IPS-18a (cell line): Measurements from ENCODE around the gene IQSEC3.

Experiments used
- H3K27ac ChIP-seq: one replicate; pipeline ENCODE4 v1.5.1; 2013; ENCODE audit warnings: low read length
- H3K27me3 ChIP-seq: one replicate; pipeline ENCODE4 v1.6.1; 2013; ENCODE audit warnings: mild to moderate bottlenecking, low read length; ENCODE audit not compliant: control insufficient read depth, insufficient read depth
- H3K36me3 ChIP-seq: one replicate; pipeline ENCODE4 v1.6.1; 2013; ENCODE audit warnings: low read depth, low read length; ENCODE audit not compliant: control insufficient read depth
- H3K4me1 ChIP-seq: one replicate; pipeline ENCODE4 v1.6.1; 2013; ENCODE audit warnings: low read depth, low read length; ENCODE audit not compliant: control insufficient read depth
- H3K4me3 ChIP-seq: one replicate; pipeline ENCODE4 v1.5.1; 2013; ENCODE audit warnings: low read length
- H3K9ac ChIP-seq: one replicate; pipeline ENCODE4 v1.6.1; 2013; ENCODE audit warnings: mild to moderate bottlenecking, low read length, moderate library complexity
- H3K9me3 ChIP-seq: one replicate; pipeline ENCODE4 v1.6.1; 2013; ENCODE audit warnings: low read depth, low read length; ENCODE audit not compliant: control insufficient read depth

IQSEC3 gene

GRCh38 chr12:194276-194675 lies 127.7 kb downstream of the IQSEC3 start:
- H3K27me3 ChIP-seq: peaks cover 15% of the 10 kb centered on the region

GRCh38 chr12:195156-195555 lies 128.6 kb downstream of the IQSEC3 start:
- peaks cover 8% of the 10 kb centered on the region for H3K27me3 ChIP-seq

More at GRCh38 chr12:194276-194675, 127.7 kb downstream of the IQSEC3 start:
- Histone ChIP-seq H3K4me3 (no peak overlapping the region), H3K9ac (no peak overlapping the region), H3K4me1 (no peaks in the 10 kb centered on the region), H3K27ac (no peak overlapping the region), H3K9me3 (no peaks in the 10 kb centered on the region), H3K36me3 (no peaks in the 10 kb centered on the region)

GRCh38 chr12:195951-196350 lies 129.4 kb downstream of the IQSEC3 start:
- Histone ChIP-seq H3K9ac (no peak overlapping the region), H3K9me3 (no peaks in the 10 kb centered on the region), H3K36me3 (no peaks in the 10 kb centered on the region), H3K4me3 (no peak overlapping the region), H3K27me3 (peaks cover 2% of the 10 kb centered on the region), H3K27ac (no peak overlapping the region), H3K4me1 (no peaks in the 10 kb centered on the region)

More at GRCh38 chr12:195156-195555, 128.6 kb downstream of the IQSEC3 start:
- Histone ChIP-seq H3K9ac (no peak overlapping the region), H3K4me3 (no peak overlapping the region), H3K27ac (no peak overlapping the region), H3K36me3 (no peaks in the 10 kb centered on the region), H3K4me1 (no peaks in the 10 kb centered on the region), H3K9me3 (no peaks in the 10 kb centered on the region)

DNA sequence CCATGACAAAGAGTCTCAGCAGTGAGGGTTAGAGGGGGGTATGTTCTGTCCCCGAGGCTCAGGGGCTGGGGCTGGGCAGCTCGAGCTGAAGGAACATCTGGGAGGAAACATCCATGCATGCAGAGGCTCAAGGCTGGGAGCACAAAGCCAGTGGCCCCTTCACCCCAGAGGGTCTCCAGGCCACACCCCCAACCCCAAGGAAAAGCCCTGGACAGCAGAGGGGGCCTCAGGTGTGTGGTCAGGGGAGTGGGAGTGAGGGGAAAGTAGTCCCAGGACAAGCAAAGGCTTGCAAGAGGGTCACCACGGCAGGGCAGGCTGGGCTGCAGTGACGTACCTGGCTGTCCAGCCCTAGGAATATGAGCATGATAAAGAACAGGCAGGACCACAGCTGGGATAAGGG lies 129.9 kb downstream of the IQSEC3 start:
- peaks cover 7% of the 10 kb centered on the region for H3K27me3 ChIP-seq

GRCh38 chr12:197347-197746 lies 130.8 kb downstream of the IQSEC3 start:
- peaks cover 16% of the 10 kb centered on the region for H3K27me3 ChIP-seq
- H3K9ac ChIP-seq: no peak overlapping the region
- no peak overlapping the region for H3K27ac ChIP-seq
- no peaks in the 10 kb centered on the region for H3K36me3 ChIP-seq
- peaks cover 2% of the 10 kb centered on the region for H3K4me1 ChIP-seq
- H3K9me3 ChIP-seq: no peaks in the 10 kb centered on the region
- H3K4me3 ChIP-seq: no peak overlapping the region

More for the DNA sequence above, 129.9 kb downstream of the IQSEC3 start:
- Histone ChIP-seq H3K4me3 (no peak overlapping the region), H3K36me3 (no peaks in the 10 kb centered on the region), H3K9me3 (no peaks in the 10 kb centered on the region), H3K4me1 (no peaks in the 10 kb centered on the region), H3K9ac (no peak overlapping the region), H3K27ac (no peak overlapping the region)

DNA sequence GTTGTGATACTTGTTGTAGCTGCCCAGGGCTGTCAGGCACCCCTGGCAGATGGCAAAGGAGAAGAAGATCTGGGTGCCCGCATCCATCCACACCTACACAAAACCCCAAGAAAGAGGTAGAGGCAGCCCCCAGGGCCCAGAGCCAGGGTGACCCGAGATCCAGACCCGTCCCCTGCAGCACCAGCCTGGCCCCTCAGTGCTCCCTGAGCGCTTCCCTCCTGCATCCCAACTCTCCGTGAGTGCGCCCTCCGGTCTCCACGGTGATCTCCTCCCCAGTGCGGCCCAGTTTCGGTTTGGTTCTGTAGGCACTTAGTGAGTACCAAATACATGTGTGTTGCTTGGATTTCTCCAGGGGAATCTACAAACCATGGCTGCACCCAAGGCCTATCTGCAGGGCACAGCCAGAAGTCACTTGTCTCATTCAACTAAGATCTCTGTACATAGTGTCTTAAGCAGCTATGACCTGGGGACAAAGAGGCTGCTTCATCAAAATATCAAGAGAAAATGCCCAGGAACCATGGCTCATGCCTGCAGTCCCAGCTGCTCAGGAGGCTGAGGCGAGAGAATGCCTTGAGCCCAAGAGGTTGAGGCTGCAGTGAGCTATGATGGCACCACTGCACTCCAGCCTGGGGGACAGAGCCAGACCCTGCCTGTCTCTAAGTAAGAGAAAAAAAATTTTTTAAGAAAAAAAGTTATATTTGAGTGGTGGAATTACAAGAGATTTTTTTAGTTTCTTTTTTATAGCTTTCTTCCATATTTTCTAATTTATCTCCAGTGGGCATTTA lies 131.5 kb downstream of the IQSEC3 start:
- Histone ChIP-seq H3K9ac (no peak overlapping the region), H3K36me3 (no peaks in the 10 kb centered on the region), H3K9me3 (no peaks in the 10 kb centered on the region), H3K27ac (no peak overlapping the region), H3K4me3 (no peak overlapping the region), H3K27me3 (peaks cover 24% of the 10 kb centered on the region), H3K4me1 (peaks cover 6% of the 10 kb centered on the region)

- H3K27me3 ChIP-seq: peaks cover 30% of the 10 kb centered on the region
- H3K4me1 ChIP-seq: peaks cover 6% of the 10 kb centered on the region
- no peak overlapping the region for H3K4me3 ChIP-seq
These were observed 132.1 kb downstream of the IQSEC3 start for GRCh38 chr12:198705-199104.

GRCh38 chr12:201361-201760 lies 134.8 kb downstream of the IQSEC3 start:
- no peak overlapping the region for H3K4me3 ChIP-seq
- H3K9me3 ChIP-seq: no peaks in the 10 kb centered on the region
- H3K27me3 ChIP-seq: peaks cover 50% of the 10 kb centered on the region

More at GRCh38 chr12:198705-199104, 132.1 kb downstream of the IQSEC3 start:
- Histone ChIP-seq H3K36me3 (no peaks in the 10 kb centered on the region), H3K9me3 (no peaks in the 10 kb centered on the region), H3K27ac (no peak overlapping the region), H3K9ac (no peak overlapping the region)

DNA sequence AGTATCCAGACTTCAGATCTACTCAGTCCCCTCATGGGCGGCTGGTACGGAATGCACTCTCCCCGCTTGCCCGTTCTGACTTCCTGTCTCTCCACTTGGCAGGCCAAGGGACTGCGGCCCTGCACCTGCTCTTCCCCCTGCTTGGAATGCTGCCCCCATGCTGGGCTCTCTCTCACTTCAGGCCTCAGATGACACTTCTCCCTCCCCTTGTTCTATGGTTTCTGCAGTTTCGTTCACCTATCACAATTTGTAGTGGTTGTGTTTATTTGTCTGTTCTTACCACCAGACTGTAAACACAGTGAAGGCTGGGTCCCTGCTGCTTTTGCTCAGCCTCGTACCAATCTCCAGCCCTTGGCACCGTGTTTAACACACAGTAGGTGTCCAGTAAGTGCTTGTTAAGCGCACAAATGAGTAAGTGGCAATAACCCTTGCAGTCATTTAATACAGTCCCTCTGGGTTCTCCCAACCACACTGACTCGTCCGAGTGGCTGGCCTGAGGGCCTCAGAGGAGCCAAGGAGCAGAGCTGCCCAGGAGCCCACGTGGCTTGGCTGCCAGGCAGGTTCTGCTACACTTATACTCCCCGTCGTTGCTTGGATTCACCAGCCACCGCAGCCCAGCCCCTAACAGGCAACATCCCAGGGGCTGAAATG lies 135.6 kb downstream of the IQSEC3 start:
- H3K4me1 ChIP-seq: peaks cover 6% of the 10 kb centered on the region
- no peak overlapping the region for H3K9ac ChIP-seq
- no peaks in the 10 kb centered on the region for H3K9me3 ChIP-seq
- no peak overlapping the region for H3K4me3 ChIP-seq
- peaks cover 50% of the 10 kb centered on the region for H3K27me3 ChIP-seq
- no peaks in the 10 kb centered on the region for H3K36me3 ChIP-seq
- H3K27ac ChIP-seq: no peak overlapping the region

More at GRCh38 chr12:201361-201760, 134.8 kb downstream of the IQSEC3 start:
- no peak overlapping the region for H3K9ac ChIP-seq
- peaks cover 6% of the 10 kb centered on the region for H3K4me1 ChIP-seq
- H3K36me3 ChIP-seq: no peaks in the 10 kb centered on the region
- no peak overlapping the region for H3K27ac ChIP-seq

- Histone ChIP-seq H3K4me1 (peaks cover 6% of the 10 kb centered on the region), H3K9me3 (no peaks in the 10 kb centered on the region), H3K27ac (no peak overlapping the region), H3K9ac (no peak overlapping the region), H3K36me3 (no peaks in the 10 kb centered on the region), H3K4me3 (peak overlapping the region; percentile 71), H3K27me3 (peaks cover 50% of the 10 kb centered on the region)
These were observed 136.5 kb downstream of the IQSEC3 start for GRCh38 chr12:203074-203461.

GRCh38 chr12:203462-204260 lies 137.1 kb downstream of the IQSEC3 start:
- H3K9me3 ChIP-seq: no peaks in the 10 kb centered on the region
- peak overlapping the region; percentile 71 for H3K4me3 ChIP-seq
- H3K36me3 ChIP-seq: no peaks in the 10 kb centered on the region
- peaks cover 50% of the 10 kb centered on the region for H3K27me3 ChIP-seq
- H3K27ac ChIP-seq: no peak overlapping the region
- H3K4me1 ChIP-seq: peaks cover 6% of the 10 kb centered on the region
- no peak overlapping the region for H3K9ac ChIP-seq
